HG02938 (cell line): ENCODE data around the gene SPRY2.

Experiments
- ATAC-seq: cut with Tn5 transposase; IDR thresholded peaks from one replicate; pipeline ENCODE4 v1.9.1; 2021; ENCODE audit warnings: mild to moderate bottlenecking, moderate library complexity; ENCODE audit not compliant: unreplicated experiment

The SPRY2 gene

GRCh38 chr13:80314711-80315653, 25.9 kb downstream of the SPRY2 start:
- no peak for ATAC-seq

- no peak for ATAC-seq
These were observed 27.2 kb downstream of the SPRY2 start for GRCh38 chr13:80313668-80314256.

GRCh38 chr13:80312967-80313366, 28.0 kb downstream of the SPRY2 start:
- no peak for ATAC-seq

- ATAC-seq, result no peak
These were observed 28.8 kb downstream of the SPRY2 start for GRCh38 chr13:80312012-80312704.

DNA sequence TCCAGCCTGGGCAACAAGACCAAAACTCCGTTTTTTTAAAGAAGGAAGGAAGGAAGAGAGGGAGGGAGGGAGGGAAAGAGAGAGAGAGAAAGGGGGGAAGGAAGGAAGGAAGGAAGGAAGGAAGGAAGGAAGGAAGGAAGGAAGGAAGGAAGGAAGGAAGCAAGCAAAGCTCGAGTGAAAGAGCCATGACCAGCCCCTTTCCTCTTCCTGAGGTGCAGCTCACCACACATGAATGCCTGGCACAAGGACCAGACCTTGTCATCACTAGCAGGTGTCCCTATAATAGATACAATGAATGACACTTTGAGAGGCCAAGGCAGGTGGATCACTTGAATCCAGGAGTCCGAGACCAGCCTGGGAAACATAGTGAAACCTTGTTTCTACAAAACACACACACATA, 31.0 kb downstream of the SPRY2 start:
- ATAC-seq, result no peak

GRCh38 chr13:80307401-80307987, 33.4 kb downstream of the SPRY2 start:
- no peak for ATAC-seq

DNA sequence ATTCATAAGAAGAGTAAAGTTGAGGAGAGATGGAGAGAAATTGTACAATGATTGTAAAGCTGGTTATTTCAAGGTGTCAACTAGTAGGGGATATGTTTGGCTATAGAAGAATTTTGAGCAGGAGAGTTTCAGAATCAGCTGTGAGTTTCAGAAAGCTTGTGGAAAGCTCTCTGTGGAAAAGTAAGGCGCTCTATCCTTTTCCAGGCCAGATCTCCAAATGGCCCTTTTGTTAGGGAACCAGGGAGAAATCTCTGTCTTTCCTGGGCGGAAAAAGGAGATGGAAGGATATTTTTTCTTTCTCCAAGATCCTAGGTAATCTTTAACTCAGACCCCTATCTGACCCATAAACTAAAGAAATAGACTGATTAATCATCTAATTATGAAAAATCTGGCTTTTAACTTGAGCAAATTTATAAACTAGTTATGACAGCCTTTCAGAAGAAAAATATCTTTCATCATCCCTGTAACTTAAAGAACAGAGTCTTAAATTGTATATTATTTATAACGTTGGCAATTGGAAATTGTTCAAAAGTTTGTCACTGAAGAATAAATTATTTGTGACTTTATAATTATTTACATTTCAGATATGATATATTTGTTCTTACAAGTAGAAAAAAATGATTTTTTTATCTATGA, 34.5 kb downstream of the SPRY2 start:
- ATAC-seq, result no peak

- ATAC-seq, result no peak
These were observed 35.2 kb downstream of the SPRY2 start for GRCh38 chr13:80305737-80306136.

DNA sequence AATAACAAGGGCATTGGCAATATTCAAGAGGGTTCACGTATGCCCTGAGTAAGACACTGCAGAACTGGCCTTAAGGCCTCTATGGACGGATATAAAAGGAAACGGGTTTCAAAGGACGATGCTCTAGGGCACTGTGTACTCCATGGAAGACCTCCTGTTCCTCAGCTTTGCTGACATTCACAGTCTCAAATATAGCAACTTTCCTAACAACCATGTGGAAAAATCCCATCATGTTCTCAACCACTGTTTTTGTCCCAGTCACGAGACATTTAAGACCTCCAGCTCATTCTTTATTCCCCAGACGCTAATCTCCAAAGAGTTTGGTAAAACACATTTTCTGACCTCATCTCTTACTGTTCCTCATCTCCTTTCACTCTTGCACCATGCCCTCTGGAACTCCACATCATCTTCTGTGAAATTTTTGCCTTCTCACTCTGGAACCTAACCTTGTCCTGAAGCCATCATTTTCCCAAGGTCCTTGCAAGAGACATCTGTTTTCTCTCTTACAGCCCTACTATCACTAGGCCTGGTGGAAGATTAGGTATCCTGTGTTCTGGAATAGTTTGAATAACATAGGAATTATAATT, 37.6 kb downstream of the SPRY2 start:
- ATAC-seq, result no peak

DNA sequence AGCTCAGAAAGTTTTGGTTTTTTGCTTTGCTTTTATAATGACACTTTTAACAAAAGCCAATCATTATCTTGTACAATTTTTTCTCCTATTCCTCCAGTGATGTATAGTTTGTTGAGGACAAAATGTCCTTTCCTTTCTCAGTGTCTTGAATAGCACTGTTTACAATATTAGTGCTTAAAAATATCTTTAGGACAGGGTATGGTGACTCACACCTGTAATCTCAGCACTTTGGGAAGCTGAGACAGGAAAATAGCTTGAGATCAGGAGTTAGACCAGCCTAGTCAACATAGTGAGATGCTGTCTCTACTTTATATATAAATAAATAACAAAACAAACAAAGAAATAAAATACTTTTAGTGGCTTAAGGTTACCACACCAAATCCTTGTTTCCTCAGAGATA, 41.9 kb downstream of the SPRY2 start:
- no peak for ATAC-seq

DNA sequence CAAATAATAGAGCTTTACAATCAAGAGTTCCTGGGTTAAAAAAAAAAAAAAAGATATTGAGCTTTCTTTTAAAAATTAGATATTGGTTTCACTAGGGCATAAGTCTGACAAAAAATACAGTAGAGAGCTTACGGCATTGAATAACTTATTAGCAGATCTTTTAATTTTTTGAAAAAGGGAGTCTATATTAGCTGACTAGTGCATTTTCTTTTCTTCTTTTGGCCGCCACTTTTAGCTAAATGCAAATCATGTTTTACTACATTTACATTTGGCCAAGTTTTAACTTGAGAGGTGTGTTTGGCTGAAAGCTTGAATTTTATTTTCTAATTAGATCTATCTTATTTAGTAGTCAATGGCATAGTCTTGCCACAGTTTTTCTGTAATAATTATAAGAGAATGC, 43.4 kb downstream of the SPRY2 start:
- ATAC-seq, result no peak

DNA sequence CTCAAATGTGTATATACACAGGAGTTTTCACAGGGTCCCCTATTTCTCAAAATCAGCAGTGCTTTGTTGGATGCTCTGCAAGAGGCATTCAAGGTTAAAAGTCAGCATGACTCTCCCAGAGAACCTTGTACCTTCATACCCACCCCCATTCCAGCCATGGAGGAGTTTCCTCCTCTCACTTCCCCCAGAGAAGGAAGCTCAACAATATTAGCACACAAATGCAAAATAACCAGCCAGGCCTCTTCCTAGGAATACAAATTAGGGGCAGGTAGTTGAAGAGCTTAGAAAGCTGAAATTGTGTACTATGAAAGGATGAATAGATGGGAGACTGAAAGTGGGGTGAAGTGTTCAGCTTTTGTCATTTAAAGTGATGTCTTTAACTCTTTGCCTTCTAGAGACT, 43.8 kb downstream of the SPRY2 start:
- no peak for ATAC-seq

DNA sequence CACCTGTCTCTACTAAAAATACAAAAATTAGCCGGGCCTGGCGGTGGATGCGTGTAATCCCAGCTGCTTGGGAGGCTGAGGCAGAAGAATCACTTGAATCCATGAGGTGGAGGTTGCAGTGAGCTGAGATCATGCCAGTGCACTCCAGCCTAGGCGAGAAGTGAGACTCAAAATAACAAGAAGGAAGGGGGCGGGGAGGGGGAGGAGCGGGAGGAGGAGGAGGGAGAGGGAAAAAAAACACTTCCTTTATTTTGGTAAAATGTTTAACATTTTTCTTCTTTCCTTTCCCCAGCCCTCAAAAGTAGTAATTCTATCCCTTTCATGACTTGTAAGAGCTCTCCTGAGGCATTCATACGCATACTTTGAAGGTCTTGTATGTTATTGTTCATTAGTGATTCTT, 44.3 kb downstream of the SPRY2 start:
- ATAC-seq, result no peak

DNA sequence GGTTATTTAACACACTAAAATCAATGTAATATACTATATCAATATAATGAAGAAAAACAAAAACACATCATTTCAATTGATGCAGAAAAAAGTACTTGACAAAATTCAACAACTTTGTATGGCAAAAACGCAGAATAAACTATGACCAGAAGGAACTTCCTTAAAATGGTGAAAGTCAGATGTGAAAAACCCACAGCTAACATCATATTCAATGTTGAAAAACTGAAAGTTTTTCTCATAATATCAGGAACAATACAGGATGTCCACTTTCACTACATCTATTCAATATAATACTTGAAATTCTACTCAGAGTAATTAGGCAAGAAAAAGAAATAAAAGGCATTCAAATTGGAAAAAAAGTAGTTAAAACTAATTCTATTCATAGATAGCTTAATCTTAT, 50.3 kb downstream of the SPRY2 start:
- no peak for ATAC-seq
